Putamen (tissue), 1 donor: Measurements from ENCODE around the gene CYB5R2.
A peak's percentile ranks its signal among the peaks of the same experiment; 100 is the strongest.

ENCODE experiments used
- DNase-seq: peaks from one replicate; pipeline ENCODE4 v3.0.0-alpha.2; 2016; ENCODE audit warnings: low spot score

The CYB5R2 gene

DNA sequence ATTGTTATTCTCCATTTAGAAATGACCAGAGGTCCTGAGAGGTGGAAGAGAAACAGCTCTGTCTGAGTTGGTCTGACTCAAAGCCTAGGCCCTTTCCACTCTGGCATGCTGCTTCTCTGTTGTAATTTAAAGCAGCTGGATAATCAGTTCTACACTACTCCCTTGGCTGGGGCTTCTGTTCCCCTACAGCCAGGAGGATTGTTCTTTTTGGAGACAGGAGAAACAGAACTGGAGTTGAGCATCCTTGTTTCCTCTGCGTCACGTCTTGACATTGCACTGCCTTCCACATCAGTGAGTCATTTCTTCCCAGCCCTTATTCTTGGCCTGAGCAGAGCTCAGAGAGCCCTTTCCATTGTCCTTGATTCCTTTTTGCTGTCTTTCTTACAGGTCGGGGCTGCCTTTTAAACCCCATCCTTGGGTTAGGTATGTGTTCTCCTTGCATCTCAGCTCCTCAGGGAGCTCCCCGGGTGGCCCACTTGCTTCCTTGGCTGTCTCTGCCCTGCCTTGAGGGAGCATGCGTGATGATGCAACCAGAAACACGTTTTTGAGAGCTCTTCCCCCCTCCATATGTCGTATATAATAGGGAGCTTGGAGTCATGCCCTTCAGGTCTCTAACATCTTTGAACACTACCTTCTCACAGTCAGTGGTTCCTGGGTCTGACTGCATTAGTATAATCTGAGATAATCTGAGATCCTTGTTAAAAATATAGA, 35.7 kb downstream of the CYB5R2 start:
- no peak for DNase-seq

- DNase-seq: no peak
These were observed 37.0 kb downstream of the CYB5R2 start for GRCh38 chr11:7636350-7636749.

DNA sequence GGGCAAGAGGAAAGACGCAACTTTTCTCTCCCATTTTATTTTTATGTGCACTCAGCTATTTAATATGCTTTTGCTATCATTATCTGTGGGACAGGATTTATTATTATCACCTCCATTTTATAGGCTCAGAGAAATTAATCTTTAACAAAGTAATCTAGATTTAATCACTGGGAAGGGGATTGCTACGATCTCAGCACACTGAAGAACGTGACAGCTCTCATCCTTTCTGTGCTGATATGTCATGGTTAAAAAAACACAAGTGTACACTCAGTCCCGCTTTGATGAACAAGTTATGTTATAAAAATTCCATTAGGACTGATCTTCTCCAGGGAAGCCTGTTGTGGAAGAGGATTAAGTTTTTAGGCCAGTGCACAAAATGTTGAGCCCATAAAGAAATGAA, 37.6 kb downstream of the CYB5R2 start:
- no peak for DNase-seq

DNA sequence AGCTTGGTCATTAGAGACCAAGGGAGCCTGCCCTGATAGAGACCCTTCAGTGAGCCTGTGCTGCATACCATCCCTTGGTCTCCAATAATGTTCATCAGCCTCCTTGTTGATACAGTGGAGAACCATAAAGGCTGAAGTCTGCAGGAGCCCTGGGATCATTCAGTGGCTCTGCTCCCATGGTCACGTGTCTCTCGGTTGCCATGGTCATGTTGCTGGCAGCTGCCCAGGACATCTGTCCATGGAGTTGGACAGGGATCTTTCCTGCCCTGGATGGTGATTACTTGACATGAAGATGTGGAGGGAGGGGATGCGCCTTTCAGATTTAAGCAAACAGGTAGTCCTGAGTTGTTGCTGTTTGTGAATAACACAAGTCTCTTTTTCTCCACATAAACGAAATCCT, 38.2 kb downstream of the CYB5R2 start:
- DNase-seq: peak; percentile 85

DNA sequence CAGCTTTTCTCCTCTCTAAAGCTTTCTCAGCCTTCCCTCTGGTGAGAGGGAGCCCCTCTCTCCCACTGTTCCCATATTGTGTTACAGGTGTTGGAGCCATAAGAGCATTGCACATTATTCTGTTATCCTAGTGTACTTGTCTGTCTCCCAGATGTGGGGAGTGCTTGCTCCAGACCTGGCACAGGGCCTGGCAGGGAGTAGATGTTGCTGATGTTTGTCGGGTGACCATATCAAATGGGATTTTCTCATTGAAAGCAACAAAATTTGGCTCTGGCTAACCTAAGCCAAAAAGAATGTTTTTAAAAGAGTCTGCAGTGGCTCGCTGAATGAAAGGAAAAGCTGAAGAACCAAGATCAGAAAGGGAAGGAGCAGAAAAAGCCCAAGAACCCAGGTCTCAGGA, 41.1 kb downstream of the CYB5R2 start:
- DNase-seq: no peak

GRCh38 chr11:7630002-7630401, 43.3 kb downstream of the CYB5R2 start:
- DNase-seq: peak; percentile 55

DNA sequence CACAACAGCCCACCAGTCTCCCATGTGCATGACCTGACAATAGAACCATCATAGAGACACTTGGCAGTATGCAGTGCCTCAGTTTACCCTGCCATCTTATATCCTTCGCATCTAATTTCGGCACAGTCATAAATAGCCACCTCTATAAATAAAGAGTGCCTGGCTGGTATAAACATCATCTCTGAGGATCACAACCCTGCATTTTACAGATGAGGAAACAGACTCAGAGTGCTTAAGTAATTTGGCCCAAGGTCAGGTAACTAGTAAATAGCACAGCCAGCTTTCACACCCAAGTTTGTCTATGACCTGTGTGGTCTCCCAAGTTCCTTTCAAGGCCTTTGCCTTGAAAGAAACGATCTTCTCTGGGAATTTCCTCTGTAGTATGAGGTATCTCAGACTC, 44.6 kb downstream of the CYB5R2 start:
- no peak for DNase-seq

DNA sequence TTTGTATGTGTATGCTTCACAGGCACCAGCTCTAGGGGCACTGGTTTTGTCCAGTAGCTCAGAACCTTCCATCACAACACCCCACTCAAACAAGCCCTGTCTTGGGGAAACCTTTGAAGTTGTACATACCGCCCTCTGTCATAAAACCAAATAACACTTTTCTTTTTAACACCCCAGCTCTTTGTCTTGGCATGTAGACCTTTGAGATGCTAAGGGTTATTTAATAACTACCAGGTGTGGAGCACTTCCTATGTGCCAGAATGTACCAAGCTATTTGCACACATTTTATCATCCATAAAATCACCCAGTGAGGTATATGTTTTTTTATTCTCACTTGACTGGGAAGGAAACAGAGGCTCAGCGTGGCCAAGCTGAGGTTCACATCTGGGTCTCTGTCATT, 50.6 kb downstream of the CYB5R2 start:
- no peak for DNase-seq

DNA sequence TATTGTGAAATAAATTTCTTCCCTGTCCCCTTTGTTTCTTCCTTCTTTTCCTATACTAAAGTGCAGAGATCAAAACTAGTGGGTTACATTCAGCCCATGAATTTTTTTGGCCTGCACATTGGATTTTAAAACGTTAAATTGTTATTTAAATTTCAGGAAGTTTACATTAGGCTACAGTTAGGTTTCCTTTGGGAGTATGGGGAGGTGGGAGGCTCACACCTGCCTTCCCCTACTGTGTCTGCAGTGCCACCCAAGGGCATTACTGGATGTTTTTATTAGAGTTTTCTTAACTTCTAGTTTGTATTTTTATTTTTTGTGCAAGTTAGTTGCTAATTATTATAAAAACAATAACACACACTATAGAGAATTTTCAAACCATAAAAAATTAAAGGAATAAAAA, 51.7 kb downstream of the CYB5R2 start:
- DNase-seq: no peak

- no peak for DNase-seq
These were observed 52.2 kb downstream of the CYB5R2 start for GRCh38 chr11:7621090-7621489.

DNA sequence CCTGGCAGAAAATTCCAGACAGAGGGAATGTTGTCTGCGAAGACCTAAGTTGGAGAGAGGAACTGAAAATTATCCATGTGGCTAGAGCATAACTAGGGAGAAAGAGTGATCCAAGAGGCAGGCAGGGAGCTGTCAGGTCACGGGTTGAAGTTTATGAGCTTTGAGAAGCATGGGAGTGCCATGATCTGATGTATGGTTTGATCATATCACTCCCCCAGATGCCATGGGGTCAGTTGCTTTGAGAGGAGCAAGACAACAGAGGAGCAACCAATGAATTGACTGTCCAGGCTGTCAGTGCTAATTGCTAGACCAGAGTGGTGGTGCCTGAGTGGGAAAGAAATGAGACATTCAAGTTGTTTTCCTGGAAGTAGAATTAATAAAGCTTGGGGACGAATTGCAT, 54.0 kb downstream of the CYB5R2 start:
- DNase-seq: no peak

DNA sequence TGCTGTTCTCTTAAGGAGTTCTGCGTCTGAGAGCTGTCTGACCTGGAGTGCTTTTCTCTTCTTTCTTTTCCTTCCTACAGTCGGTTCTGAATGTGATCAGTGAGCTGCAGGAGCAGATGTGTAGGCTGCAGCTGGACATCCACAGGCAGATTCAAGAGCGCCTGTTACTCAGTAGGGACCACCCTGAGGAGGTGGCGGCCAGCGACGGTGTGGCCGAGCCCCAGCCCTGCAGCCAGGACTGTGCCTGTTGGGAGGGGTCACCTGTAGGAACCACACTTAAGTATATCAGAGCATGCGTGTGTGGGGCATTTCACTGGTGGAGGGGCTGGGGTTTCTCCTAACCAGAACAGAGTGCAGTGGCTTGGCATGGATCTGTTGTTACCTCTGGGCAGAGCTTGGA, 56.3 kb downstream of the CYB5R2 start:
- no peak for DNase-seq
